GM06990 (cell line): ENCODE measurements around the gene ISL2.

Source experiments
- DNase-seq: peaks from one replicate; pipeline ENCODE4 v3.0.0-alpha.2; 2011; ENCODE audit not compliant: insufficient read length; ENCODE audit errors: extremely low read depth
- H3K27me3 ChIP-seq: replicated peaks from 2 replicates; pipeline ENCODE4 v1.6.0; 2011; ENCODE audit warnings: low read length; ENCODE audit not compliant: control insufficient read depth, insufficient read depth
- H3K36me3 ChIP-seq: 2 replicates; pipeline ENCODE4 v1.5.1; 2011; ENCODE audit warnings: low read length; ENCODE audit not compliant: control insufficient read depth, insufficient read depth
- H3K4me3 ChIP-seq: replicated peaks from 2 replicates; pipeline ENCODE4 v1.5.1; 2011; ENCODE audit warnings: low read depth, mild to moderate bottlenecking, control low read depth, low read length
- TF ChIP-seq, protein P1 (sequence below): IDR thresholded peaks from 2 replicates; pipeline ENCODE4 v1.5.1; 2011; ENCODE audit warnings: low read length, control low read depth, mild to moderate bottlenecking, inconsistent platforms; ENCODE audit not compliant: insufficient read depth, poor library complexity, severe bottlenecking

The ISL2 gene

DNA sequence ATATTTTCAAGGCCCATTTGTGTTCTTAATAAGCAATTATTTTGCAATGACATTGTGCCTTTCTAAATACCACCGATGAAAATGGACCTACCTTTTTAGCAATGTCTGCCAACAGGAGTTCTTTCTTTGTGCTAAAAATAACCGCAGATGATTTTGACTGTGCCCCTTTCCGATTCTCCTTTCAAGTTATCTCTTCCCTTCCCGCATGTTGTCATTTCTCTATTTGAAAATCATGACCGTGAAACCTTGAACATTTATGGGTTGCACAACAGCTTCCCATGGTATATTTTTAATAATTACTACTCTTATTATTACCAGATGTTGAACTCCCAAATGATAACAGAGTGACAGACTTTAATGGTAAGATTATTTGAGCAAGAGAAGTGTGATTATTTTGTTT lies 15.0 kb upstream of the ISL2 start:
- H3K27me3 ChIP-seq: no peaks in the 10 kb centered on the region
- TF ChIP-seq, protein P1, sequence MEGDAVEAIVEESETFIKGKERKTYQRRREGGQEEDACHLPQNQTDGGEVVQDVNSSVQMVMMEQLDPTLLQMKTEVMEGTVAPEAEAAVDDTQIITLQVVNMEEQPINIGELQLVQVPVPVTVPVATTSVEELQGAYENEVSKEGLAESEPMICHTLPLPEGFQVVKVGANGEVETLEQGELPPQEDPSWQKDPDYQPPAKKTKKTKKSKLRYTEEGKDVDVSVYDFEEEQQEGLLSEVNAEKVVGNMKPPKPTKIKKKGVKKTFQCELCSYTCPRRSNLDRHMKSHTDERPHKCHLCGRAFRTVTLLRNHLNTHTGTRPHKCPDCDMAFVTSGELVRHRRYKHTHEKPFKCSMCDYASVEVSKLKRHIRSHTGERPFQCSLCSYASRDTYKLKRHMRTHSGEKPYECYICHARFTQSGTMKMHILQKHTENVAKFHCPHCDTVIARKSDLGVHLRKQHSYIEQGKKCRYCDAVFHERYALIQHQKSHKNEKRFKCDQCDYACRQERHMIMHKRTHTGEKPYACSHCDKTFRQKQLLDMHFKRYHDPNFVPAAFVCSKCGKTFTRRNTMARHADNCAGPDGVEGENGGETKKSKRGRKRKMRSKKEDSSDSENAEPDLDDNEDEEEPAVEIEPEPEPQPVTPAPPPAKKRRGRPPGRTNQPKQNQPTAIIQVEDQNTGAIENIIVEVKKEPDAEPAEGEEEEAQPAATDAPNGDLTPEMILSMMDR: no peak
- no peak for DNase-seq
- H3K36me3 ChIP-seq: no peaks in the 10 kb centered on the region
- no peak overlapping the region for H3K4me3 ChIP-seq

GRCh38 chr15:76324066-76324465 lies 12.5 kb upstream of the ISL2 start:
- no peak overlapping the region for H3K4me3 ChIP-seq
- H3K27me3 ChIP-seq: no peaks in the 10 kb centered on the region
- H3K36me3 ChIP-seq: no peaks in the 10 kb centered on the region
- TF ChIP-seq, protein P1: no peak
- DNase-seq: no peak

DNA sequence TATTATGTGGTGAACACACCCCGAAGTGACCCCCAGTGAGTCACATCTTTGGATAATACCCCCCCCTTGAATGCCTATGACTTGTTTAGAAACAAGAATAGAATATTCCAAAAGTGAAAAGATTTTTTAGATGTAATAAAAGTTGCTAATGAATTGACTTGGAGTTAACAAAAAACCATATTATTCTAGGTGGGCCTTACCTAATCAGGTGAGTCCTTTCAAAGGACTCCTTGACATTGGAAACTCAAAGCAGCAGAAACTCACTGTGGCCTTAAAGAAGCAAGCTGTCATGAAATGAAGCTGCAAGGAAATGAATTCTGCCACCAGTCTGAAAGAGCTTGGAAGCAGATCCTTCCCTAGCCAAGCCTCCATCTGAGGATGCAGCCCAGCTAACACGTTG lies 10.9 kb upstream of the ISL2 start:
- H3K36me3 ChIP-seq: no peaks in the 10 kb centered on the region
- H3K27me3 ChIP-seq: no peaks in the 10 kb centered on the region; the same call in 1 of the 2 replicates
- DNase-seq: no peak
- H3K4me3 ChIP-seq: no peak overlapping the region
- TF ChIP-seq, protein P1: no peak

GRCh38 chr15:76327191-76328105 lies 9.1 kb upstream of the ISL2 start:
- no peaks in the 10 kb centered on the region; the same call in 1 of the 2 replicates for H3K27me3 ChIP-seq
- TF ChIP-seq, protein P1: no peak
- DNase-seq: no peak
- no peak overlapping the region for H3K4me3 ChIP-seq
- H3K36me3 ChIP-seq: no peaks in the 10 kb centered on the region

DNA sequence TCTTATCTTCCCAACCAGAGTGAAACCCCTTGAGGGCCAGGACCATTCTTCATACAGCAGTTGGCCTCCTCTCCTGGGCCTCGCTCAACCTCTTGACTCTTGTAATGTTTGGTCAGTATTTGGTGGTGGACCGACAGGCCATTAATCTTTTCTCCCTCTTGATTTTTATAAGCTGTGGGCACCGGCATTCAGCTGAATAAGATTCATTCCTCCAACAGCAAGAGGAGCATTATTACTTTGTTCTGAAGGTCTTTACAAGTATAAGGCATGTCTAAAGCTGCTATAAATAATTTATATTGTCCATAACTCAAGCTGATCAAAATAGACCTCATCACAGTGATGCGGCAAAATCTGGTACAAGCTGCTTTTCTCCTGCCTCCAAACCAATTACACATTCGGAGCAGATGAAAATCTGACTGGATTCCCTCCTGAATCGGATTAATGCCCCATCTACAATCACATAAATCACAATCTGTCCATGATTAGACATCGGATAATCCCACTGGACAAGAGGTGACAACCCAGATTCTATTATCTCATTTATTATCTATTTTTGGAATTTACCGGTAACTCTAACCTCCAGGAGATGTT lies 8.4 kb upstream of the ISL2 start:
- H3K36me3 ChIP-seq: no peaks in the 10 kb centered on the region
- no peak for DNase-seq
- TF ChIP-seq, protein P1: no peak
- no peak overlapping the region for H3K4me3 ChIP-seq
- H3K27me3 ChIP-seq: no peaks in the 10 kb centered on the region; the same call in 1 of the 2 replicates
